ENCODE data around the gene LZTR1. TPM values are rescaled to one million over a fixed set of nuclear protein-coding genes. Genes with fewer than 3 reads are reported as not detected.
A peak's percentile ranks its signal among the peaks of the same experiment; 100 is the strongest.

LZTR1 gene
- total RNA-seq, 1 donor from 2014 or later: 72.9 TPM

DNA sequence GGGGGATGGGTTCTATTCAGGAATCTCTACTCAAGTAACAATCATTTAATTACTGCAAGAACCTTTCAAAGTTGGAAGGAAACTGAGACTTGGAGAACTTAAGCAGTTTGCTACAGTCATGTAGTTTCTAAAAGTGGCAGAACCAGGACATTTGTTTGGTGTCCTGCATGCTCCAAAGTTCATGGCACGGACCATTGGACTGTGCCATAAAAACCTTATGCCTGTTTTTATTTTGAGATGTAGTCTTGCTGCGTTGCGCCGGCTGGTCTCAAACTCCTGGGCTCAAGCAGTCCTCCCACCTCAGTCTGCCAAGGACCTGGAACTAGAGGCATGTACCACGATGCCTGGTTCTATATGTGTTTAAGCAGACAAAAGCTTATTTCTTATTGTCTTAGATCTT lies 33.6 kb upstream of the LZTR1 start:
- no peak for DNase-seq (ENCODE audit: low spot score)
- intact Hi-C loops (cut with DNase I): no loop called here
- ATAC-seq: no peak

DNA sequence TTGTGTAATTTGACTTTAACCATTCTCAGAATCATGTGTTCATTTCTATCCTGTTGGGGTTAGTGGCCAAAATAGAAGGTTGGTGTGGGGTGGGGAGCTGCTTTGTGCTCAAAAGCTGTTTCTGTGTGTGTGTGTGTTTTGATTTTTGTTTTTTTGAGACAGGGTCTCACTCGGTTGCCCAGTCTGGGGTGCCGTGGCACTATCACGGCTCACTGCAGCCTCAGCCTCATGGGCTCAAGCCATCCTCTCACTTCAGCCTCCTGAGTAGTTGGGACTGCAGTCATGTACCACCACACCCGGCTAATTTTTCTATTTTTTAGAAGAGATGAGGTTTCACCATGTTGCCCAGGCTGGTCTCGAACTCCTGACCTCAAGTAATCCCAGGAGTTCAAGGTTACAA lies 33.1 kb upstream of the LZTR1 start:
- intact Hi-C loops (cut with DNase I): no loop called here
- ATAC-seq (no peak), DNase-seq (ENCODE audit: low spot score) (no peak)

DNA sequence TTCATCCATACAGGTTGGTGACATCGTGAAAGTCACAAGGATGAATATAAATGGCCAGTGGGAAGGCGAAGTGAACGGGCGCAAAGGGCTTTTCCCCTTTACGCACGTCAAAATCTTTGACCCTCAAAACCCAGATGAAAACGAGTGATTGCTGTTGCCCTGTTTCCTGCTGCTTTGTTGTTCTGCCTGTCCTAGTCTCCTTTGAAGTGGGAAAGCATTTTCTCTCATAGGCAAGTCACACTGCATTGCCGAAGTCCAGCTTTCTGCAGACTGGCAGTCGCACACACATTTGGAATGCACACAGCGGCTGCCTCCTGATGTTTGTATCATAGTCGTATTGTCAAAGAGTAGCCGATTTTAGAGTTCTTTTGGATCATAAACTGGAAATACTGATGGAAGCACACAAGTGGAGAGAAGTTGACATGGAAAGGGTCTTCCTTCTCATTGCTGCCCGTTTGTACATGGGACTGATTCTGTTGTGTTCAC lies 32.4 kb upstream of the LZTR1 start:
- intact Hi-C loops (cut with DNase I): no loop called here
- DNase-seq (ENCODE audit: low spot score): no peak
- no peak for ATAC-seq

DNA sequence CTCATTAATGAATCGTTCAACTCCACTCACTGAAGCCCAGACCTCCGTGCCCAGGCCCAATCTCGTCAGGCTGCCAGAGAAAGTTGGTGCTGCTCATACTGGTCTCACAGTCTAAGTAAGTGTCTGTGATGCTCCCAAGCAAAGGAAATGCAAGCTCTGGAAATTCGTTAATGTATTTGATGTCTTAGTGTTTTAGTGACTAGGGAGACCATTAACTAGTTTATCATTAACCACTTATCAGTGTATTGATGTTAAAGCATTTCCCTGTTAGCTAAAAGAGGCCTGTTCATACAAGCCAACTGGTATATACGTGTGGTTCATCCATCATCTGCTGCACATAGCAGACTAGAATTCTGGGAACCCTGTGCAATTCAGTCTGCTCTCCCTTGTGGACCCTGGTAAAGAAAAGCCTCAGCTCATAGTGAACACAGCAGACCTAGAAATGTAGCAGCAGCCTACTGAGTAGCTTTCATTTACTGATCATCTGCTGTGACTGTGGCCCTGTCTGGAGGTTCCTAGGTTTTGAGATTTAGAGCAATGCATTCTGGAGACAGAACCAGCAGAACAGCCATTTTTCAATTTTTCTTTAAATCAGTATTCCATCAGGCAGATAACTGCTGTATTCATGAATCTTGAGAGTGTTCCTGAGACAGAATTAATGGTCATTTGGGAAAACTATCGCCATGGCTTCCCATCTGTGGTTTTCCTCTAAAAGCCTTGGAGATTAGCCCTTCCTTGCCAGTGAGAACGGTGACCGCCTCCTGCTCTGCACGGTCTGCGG lies 30.8 kb upstream of the LZTR1 start:
- DNase-seq (ENCODE audit: low spot score) (no peak), ATAC-seq (no peak)
- intact Hi-C loops (cut with DNase I): no loop called here

DNA sequence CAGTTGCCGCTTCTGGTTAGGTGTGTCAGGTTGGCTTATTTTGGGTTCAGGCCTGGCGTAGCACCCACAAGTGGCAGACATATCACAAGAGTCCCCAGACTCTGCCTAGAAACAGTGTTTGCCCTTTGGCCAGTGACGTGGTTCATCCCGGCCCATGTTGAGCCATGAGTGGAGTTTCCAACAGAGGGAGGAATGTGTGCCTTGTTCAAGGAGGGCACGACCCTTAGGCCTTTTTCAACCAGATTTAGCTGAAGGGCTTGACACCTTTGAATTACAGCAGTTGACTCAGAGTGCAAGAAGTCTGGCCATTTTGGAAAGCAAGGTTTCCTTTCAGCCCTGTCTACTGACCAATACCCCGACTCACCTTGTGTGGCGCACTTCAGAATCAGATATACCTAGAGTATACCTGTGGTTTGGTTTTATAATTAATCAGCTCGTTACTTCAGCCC lies 30.1 kb upstream of the LZTR1 start:
- DNase-seq (ENCODE audit: low spot score) (no peak), ATAC-seq (no peak)
- intact Hi-C loops (cut with DNase I): no loop called here

DNA sequence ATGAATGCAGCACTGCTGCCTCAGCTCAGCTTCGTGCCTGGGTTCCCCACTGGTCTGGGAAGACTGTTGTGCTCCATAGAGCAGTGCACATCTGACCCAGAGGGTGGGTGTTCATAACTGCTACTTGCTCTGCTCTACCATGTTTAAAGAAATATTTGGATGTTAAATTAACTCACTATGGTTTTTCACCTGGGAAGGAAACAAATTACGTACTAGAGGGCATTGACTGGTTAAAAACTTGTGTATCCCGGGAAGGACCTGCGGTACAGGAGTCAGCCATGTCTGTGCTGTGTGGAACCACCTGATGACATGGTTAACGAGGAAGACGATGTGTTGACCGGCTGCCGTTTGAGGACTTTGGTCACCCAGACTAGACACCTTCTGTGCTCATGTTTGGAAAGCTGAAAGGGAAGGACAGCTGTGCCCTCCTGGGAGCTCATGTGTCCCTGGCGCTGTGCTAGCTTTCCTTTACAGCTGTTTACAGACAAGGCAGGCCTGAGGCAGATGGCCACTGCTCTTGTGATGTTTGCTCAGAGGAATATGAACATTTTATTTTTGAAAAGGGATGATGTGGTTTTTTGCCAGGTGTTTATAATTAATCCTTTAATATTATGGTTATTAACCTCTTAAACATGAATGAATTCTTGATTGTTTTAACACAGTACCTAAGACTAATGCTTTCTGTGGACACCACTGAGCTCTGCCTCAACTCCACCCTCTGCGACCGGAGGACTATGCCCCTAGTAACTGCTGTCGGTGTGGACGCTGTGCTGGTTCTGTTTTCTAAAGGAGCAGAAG lies 29.4 kb upstream of the LZTR1 start:
- no peak for DNase-seq (ENCODE audit: low spot score)
- ATAC-seq: peak; percentile 40

DNA sequence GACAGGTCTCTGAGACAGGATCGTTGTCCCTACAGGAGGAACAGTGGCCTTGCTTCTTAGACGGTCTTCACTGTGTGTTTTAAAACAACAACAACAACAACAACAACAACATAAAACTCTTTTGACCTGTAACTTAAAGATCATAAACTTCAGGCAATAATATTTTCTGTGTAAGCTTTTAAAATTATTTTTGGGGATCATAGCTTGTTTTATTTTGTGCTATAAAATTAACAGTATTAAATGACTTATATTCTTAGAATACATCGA lies 28.8 kb upstream of the LZTR1 start:
- intact Hi-C loops (cut with DNase I): no loop called here
- ATAC-seq: no peak
- DNase-seq (ENCODE audit: low spot score): no peak

More for the DNA sequence above, 29.4 kb upstream of the LZTR1 start:
- intact Hi-C loops (cut with DNase I): no loop called here

DNA sequence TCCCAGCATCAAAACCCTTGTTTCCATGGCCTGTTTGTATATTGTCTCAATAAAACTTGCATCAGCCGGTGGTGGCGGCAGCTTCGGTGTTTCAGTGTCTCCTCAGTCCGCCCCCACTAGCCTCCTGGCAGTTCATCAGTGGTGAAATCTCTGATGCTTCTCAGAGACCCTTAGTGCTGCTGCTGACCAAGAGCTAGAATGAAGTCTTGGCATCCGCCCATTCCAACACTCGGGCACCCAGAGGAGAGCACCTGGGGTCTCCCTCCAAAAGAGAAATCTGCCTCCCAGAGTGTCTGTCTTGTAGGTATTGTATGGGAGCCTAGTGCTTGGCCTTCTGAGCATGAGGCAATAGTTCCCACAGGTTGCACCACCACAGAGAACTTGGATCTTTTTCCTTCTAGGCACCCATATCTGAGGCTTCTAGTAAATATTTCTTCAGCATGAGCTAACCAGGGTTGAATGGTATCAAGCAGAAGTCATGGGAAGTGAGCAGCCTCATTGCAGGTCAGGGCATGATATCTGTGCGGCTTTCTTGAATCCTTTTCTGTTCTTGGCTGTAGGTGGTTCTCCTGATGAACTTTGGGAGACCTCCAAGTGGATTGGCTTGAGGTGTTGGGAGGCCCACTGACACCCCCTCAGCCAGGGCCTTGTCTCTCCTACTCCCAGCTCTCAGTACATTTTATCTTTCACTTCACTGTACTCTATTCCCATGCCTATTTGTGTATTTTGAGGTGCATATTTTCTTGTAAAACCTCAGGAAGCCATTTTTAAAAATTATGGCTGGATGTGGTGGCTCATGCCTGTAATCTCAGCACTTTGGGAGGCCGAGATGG lies 28.2 kb upstream of the LZTR1 start:
- intact Hi-C loops (cut with DNase I): no loop called here
- DNase-seq (ENCODE audit: low spot score) (no peak), ATAC-seq (peak; percentile 51)

DNA sequence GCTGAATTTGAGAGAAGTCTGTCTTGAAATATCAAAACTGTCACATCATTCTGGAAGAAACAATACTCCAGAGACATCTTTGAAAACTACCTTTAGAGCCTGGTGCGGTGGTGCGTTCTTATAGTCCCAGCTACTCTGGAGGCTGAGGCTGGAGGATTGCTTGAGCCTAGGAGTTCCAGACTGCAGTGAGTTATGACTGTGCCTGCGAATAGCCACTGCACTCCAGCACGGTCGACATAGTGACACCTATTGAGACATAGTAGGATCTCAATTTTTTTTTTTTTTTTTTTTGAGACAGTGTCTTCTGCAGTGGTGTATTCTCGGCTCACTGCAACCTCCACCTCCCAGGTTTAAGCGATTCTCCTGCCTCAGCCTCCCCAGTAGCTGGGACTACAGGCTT lies 26.5 kb upstream of the LZTR1 start:
- intact Hi-C loops (cut with DNase I): no loop called here
- no peak for DNase-seq (ENCODE audit: low spot score)
- no peak for ATAC-seq

DNA sequence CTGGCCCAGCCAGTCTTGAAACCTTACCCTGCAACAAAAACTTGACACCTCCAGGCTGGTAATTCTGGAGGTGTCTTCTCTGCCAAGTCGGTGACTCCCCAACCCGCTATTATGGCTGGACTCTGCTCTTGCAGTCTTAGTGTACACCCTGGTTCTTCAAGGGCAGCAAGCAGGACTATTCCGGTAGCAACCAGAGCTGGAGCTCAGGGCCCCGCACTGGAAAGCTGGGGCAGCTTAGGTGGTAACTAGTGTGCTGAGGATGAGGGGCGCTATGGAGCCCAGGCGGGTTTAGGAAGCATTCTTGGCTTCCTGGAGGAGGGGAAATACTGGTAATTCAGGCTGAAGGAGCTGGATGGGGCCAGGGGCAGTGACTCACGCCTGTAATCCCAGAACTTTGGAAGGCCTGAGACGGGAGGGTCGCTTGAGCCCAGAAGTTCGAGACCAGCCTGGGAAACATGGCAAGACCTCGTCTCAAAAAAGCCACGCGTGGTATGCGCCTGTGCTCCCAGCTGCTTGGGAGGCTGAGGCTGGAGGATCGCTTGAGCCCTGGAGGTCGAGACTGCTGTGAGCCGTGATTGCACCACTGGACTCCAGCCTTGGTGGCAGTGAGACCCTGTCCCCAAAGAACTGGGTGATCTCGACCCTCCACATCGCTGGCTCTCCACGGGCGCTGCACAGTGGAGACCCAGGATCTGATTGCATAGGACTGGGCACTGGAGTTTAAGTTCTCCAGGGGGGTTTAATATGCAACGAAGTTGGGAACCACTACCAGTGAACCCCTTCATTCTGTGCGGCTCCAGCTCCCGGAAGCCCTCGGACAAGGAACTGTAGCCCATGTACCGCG lies 25.6 kb upstream of the LZTR1 start:
- DNase-seq (ENCODE audit: low spot score): no peak
- intact Hi-C loops (cut with DNase I): no loop called here
- ATAC-seq: no peak

DNA sequence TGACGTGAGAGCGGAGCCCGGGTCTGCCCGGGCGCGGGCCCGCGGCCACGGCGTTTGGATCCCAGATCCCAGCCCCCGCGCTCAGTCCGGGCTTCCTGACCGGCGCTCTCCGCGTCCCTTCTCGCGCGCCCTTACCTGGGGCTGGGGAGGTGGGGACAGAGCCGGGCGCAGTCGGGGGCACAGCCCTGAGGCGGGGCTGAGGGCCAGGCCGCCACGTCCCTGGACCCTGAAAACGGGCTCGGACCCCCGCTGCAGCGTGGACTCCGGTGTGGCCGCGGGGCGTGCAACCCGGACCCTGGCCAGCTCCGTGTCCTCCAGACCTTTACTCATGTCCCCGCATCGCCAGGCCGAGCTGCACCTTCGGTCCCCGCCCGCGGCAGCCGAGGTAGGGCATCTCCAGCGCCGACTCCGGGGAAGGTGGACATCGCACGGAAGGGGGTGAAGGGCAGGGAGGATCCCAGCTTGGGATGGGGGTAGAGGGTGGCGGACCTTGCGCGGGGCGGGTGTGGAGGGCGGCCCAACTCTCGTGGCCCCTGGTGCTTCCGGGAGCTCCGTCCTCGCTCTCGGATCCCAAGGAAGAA lies 24.9 kb upstream of the LZTR1 start:
- no peak for DNase-seq (ENCODE audit: low spot score)
- peak; percentile 53 for ATAC-seq
- intact Hi-C loops (cut with DNase I): no loop called here

DNA sequence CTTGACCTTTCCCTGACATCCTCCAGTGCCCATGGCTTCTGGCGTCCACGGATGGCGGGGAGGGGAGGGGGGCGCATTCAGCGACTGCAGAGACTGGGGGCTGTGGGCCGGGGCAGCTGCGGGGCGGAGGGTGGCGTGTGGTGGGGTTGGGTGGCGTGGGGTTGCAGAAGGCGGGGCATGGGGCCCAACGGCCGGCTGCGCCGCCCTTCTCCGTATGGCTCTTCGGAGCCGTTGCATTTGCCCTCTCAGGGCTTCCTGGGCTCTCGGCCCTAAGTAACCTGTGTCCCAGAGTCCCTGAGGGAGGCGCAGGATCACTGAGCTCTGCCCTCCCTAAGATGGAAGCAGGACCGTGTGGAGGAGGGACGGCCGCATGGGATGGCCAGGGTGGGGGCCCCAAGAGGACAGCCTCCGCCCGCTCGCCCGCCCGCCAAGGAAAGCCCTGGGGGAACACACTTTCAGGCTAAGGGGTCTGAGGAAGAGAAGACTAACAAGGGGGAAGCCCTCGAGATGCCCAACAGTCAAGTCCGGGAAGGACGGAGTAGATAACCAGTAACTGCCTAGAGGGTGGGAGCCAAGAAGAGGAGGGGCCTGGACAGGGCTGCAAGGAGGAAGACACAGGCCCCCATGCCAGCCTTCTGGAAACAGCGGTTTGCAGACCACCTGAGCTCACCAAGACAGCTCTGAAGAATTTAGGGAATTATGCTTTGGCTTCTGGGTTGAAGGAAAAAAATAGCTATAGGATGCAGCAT lies 24.2 kb upstream of the LZTR1 start:
- peak; percentile 62 for ATAC-seq
- no peak for DNase-seq (ENCODE audit: low spot score)

DNA sequence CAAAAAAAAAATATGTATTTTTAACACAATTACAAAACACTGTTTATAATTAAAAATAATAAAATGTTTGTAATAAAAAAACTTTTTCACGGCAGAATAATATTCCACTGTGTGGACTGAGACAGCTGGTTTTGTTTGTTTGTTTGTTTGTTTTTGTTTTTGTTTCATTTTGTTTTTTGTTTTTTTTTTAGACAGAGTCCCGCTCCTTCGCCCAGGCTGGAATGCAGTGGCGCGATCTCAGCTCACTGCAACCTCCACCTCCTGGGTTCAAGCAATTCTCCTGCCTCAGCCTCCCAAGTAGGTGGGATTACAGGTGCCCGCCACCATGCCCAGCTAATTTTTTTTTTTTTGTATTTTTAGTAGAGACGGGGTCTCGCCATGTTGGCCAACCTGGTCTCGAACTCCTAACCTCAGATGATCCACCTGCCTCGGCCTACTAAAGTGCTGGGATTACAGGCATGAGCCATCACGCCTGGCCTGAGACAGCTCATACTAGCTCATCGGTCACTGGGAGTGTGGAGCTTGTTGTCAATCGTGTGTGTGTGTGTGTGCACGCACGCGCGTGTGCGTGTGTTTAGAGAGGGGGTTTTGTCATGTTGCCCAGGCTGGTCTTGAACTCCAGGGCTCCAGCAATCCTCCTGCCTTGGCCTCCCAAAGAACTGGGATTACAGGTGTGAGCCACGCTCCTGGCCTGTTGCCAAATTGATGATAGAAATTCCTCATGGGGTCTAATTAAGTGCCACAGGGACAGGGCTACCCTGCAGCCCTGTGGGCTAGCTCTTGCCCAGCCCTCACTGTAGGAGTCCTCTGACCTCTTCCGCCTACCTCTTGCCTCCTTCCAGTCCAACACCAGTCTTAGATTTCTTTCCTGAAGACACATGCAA lies 22.3 kb upstream of the LZTR1 start:
- intact Hi-C loops (cut with DNase I): no loop called here
- no peak for ATAC-seq
- DNase-seq (ENCODE audit: low spot score): no peak

More for the DNA sequence above, 24.2 kb upstream of the LZTR1 start:
- intact Hi-C loops (cut with DNase I): no loop called here

DNA sequence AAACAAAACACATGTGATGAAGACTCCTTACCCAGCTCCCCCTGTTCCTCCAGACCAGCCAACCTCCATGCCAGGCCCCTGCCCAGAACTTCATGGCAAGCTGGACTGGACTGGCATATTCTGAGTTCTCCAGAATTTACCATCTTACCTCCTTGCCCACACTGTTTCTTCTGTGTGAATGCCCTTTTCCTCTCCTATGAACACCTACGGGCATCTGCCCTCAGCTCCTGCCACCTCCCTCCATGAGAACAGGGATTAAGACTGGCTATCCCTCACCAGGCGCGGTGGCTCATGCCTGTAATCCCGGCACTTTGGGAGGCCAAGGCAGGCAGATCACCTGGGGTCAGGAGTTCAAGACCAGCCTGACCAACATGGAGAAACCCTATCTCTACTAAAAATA lies 21.5 kb upstream of the LZTR1 start:
- intact Hi-C loops (cut with DNase I): no loop called here
- no peak for ATAC-seq
- no peak for DNase-seq (ENCODE audit: low spot score)

DNA sequence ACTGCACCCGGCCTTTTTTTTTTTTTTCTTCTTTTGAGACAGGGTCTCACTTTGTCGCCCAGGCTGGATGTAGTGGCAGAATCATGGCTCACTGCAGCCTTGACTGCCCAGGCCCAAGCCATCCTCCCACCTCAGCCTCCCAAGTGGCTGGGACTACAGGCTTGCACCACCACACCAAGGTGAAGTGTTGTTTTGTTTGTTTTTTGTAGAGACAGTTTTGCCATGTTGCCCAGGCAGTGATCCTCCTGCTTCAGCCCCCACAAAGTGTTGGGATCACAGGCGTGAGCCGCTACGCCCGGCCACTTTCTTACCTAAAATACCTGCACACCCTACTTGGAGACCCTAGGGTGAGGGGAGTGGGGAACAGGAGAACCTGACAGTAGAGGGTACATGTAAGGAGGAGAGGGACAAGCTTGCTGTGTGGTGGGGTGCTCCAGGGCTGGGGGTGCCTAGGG lies 19.6 kb upstream of the LZTR1 start:
- intact Hi-C loops (cut with DNase I): no loop called here
- DNase-seq (ENCODE audit: low spot score): no peak

DNA sequence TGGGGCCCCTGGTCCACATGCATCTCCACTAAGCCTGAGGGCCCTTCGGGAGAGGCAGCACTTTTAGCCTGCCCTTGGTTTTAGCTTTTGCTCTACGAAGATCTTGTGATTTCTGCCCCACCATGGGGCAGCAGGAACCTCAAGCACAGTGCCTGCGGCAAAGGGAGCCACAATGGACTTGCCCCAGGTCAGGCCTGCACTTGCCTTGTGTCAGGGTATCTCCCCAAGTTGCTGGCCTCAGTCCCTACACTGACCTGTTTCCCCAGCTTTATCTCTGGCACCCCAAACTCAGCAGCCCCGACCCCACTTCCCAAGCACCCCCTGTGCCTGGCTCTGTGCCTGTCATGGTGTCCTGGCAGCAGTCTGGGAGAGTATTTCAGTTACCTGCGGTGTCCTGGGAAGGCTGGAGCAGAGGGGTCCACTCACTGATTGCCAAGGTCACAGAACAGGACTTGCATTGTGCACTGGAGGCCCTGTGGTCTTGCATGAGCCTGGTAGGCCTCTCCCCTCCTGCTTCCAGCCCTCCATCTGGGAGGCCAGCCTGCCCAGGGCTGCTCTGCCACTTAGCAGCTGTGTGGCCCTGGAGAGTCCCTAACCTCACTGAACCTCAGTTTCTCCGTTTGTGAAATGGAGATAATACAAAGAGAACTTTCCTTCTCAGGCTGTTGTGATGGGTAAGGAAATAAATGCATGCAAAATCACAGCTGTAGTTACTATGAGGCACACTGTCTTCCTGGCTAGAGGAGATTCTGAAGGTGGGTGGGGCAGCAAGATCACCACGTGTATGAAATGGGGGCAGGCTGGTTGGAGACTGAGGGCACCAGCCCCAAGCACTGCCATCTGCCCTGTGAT lies 18.7 kb upstream of the LZTR1 start:
- intact Hi-C loops (cut with DNase I): no loop called here
- DNase-seq (ENCODE audit: low spot score) (no peak), ATAC-seq (no peak)

More for the DNA sequence above, 19.6 kb upstream of the LZTR1 start:
- no peak for ATAC-seq
